ENCODE measurements around the gene STAM.

DNA sequence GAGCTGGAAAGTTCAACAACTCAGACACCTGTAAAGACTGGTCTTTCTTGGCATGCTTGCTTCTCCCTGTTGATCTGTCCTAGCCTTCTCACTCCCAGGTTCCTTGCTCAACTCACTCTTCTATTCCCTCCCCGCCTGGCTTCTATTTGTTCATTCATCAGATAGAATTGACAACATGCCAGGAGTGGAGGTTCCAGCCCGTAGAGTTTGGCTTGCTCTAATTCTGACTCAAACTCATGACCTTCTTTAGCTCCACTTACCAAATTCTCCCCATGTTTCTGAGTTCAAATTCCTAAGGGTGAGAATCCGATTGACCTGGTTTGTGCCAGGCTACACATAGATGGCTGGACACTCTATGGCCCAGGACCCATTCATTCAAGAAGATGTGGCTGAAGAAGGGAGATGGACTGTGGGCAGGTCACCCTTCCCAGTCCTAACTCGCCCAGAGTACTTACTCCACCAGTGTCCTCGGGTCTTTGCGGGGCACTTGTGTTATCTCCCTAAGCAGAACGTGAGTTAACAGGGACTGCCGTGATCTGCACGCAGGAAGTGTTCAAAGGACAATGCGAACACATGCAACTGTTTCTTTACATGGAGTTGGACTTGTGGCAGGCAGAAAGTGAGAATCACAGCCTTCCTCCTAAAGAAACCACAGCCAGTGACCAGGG is 104.1 kb downstream of the STAM start:
- TF ChIP-seq, protein P1, sequence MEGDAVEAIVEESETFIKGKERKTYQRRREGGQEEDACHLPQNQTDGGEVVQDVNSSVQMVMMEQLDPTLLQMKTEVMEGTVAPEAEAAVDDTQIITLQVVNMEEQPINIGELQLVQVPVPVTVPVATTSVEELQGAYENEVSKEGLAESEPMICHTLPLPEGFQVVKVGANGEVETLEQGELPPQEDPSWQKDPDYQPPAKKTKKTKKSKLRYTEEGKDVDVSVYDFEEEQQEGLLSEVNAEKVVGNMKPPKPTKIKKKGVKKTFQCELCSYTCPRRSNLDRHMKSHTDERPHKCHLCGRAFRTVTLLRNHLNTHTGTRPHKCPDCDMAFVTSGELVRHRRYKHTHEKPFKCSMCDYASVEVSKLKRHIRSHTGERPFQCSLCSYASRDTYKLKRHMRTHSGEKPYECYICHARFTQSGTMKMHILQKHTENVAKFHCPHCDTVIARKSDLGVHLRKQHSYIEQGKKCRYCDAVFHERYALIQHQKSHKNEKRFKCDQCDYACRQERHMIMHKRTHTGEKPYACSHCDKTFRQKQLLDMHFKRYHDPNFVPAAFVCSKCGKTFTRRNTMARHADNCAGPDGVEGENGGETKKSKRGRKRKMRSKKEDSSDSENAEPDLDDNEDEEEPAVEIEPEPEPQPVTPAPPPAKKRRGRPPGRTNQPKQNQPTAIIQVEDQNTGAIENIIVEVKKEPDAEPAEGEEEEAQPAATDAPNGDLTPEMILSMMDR (IDR thresholded peaks at IDR 0.05) = no peak
- TF ChIP-seq POLR2A (IDR thresholded peaks at IDR 0.05) = no peak
